Thoracic aorta endothelial cell (primary cell): ENCODE measurements around the gene TMC4. TPM values are rescaled to one million over a fixed set of nuclear protein-coding genes. Genes with fewer than 3 reads are reported as not detected.

ENCODE experiments used
- total RNA-seq: library from RNA; depleted of rRNA; stranded (reverse); fragments of >200 nt; gene quantifications from 2 replicates; pipeline ENCODE4 v1.2.3, GENCODE V29; 2012

Gene TMC4
- 0.53 TPM in 1 of 2 replicates, not detected in the other for total RNA-seq

GRCh38 chr19:54172471-54173358 lies at the start of gene TMC4:
Gene TMC4 (minus strand): TSS chr19:54173160. CDS start chr19:54173117, 43 bp downstream.

GRCh38 chr19:54191011-54191810 lies 18.3 kb upstream of the TMC4 start, which contains the start of gene TSEN34:
Gene TSEN34 (plus strand): TSS chr19:54191308. CDS start chr19:54191365, 57 bp downstream.

GRCh38 chr19:54189145-54189734 lies 16.3 kb upstream of the TMC4 start, which contains the start of gene MBOAT7:
Gene MBOAT7 (minus strand): TSS chr19:54189580. CDS start chr19:54188508, 1,072 bp downstream.

GRCh38 chr19:54159352-54160181 lies 13.4 kb downstream of the TMC4 start, which contains the start of gene LENG1:
Gene LENG1 (minus strand): TSS chr19:54159721. CDS start chr19:54159695, 26 bp downstream.

GRCh38 chr19:54137699-54138488 lies 35.1 kb downstream of the TMC4 start, which contains the start of gene CNOT3:
Gene CNOT3 (plus strand): TSS chr19:54137762. CDS start chr19:54142979, 5,217 bp downstream.

GRCh38 chr19:54115109-54116063 lies 57.6 kb downstream of the TMC4 start, which contains the start of the genes PRPF31 and TFPT:
Gene PRPF31 (plus strand): TSS chr19:54115754. CDS start chr19:54118279, 2,525 bp downstream.
Gene TFPT (minus strand): TSS chr19:54115657. CDS start chr19:54115269, 388 bp downstream.

Other genes with a start within 250 kb of the TMC4 start
- 1.0 and 1.1 TPM in 2 replicates for gene CACNG8, start 210.2 kb downstream of the TMC4 start, total RNA-seq
- gene CACNG6, start 181.5 kb downstream of the TMC4 start, total RNA-seq, result 1.0 and 1.9 TPM in 2 replicates
- not detected in 2 replicates for gene VSTM1, start 109.3 kb downstream of the TMC4 start, total RNA-seq
- gene TARM1, start 91.8 kb downstream of the TMC4 start, total RNA-seq, result not detected in 2 replicates
- not detected in 2 replicates for gene OSCAR, start 72.4 kb downstream of the TMC4 start, total RNA-seq
- gene NDUFA3, start 70.3 kb downstream of the TMC4 start, total RNA-seq, result 8.1 and 11.6 TPM in 2 replicates
- gene TFPT, start 57.5 kb downstream of the TMC4 start, total RNA-seq, result 15.9 and 19.7 TPM in 2 replicates
- gene PRPF31, start 57.4 kb downstream of the TMC4 start, total RNA-seq, result 51.3 and 64.7 TPM in 2 replicates
- gene CNOT3, start 35.4 kb downstream of the TMC4 start, total RNA-seq, result 15.2 and 19.6 TPM in 2 replicates
- gene LENG1, start 13.4 kb downstream of the TMC4 start, total RNA-seq, result 4.9 and 5.1 TPM in 2 replicates
- gene MBOAT7, start 16.4 kb upstream of the TMC4 start, total RNA-seq, result 64.0 and 112 TPM in 2 replicates
- gene TSEN34, start 18.1 kb upstream of the TMC4 start, total RNA-seq, result 47.6 and 60.0 TPM in 2 replicates
- 1,424 and 1,587 TPM in 2 replicates for gene RPS9, start 27.7 kb upstream of the TMC4 start, total RNA-seq
- not detected in 2 replicates for gene LILRB3, start 49.8 kb upstream of the TMC4 start, total RNA-seq
- gene LILRA6, start 69.6 kb upstream of the TMC4 start, total RNA-seq, result not detected in 2 replicates
- 0.07 TPM in 1 of 2 replicates, not detected in the other for gene LILRB5, start 84.1 kb upstream of the TMC4 start, total RNA-seq
- gene LILRB2, start 108.0 kb upstream of the TMC4 start, total RNA-seq, result not detected in 2 replicates
- gene LILRA5, start 140.0 kb upstream of the TMC4 start, total RNA-seq, result not detected in 2 replicates
- gene LILRA4, start 166.0 kb upstream of the TMC4 start, total RNA-seq, result not detected in 2 replicates
- not detected in 2 replicates for gene LAIR1, start 191.8 kb upstream of the TMC4 start, total RNA-seq
- gene TTYH1, start 242.3 kb upstream of the TMC4 start, total RNA-seq, result not detected in 2 replicates